Measurements from ENCODE around the gene POLD1.
"Not testable (repeated sequence)": the region's sequence is repeated elsewhere in the genome, so short reads cannot be mapped to it uniquely, and the experiment has no call there.

GRCh38 chr19:50353487-50353880 is 30.7 kb upstream of the POLD1 start:
- TF ChIP-seq, protein P1, sequence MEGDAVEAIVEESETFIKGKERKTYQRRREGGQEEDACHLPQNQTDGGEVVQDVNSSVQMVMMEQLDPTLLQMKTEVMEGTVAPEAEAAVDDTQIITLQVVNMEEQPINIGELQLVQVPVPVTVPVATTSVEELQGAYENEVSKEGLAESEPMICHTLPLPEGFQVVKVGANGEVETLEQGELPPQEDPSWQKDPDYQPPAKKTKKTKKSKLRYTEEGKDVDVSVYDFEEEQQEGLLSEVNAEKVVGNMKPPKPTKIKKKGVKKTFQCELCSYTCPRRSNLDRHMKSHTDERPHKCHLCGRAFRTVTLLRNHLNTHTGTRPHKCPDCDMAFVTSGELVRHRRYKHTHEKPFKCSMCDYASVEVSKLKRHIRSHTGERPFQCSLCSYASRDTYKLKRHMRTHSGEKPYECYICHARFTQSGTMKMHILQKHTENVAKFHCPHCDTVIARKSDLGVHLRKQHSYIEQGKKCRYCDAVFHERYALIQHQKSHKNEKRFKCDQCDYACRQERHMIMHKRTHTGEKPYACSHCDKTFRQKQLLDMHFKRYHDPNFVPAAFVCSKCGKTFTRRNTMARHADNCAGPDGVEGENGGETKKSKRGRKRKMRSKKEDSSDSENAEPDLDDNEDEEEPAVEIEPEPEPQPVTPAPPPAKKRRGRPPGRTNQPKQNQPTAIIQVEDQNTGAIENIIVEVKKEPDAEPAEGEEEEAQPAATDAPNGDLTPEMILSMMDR (IDR thresholded peaks at IDR 0.05): not testable (repeated sequence)
- not testable (repeated sequence) for TF ChIP-seq POLR2A, POLR2AphosphoS5 (IDR thresholded peaks at IDR 0.05)

Data from stomach (tissue), 4 donors.